ENCODE results near the gene SLC30A4.

DNA sequence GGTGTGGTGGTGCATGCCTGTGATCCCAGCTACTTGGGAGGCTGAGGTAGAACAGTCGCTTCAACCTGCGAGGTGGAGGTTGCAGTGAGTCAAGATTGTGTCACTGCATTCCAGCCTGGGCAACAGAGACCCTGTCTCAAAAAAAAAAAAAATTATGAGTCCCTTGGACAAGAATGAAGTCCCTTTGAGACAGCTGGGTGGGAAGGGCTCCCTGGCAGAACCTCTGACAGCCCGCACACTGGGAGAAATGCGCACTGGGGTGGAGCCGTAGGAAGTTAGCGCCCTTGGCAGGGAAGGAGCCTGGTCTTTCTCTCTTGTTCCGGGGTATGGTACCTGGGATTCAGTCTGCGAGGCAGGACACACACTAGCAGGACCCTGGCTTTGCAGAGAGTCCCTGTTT is 51.4 kb downstream of the SLC30A4 start:
- TF ChIP-seq CTCF (IDR thresholded peaks at IDR 0.05) (no peak), EZH2 (IDR thresholded peaks at IDR 0.05; ENCODE audit: borderline replicate concordance, insufficient read depth, low read depth, low read length, poor library complexity, severe bottlenecking) (no peak)

All from B cell (primary cell).